Left kidney (tissue), 2 donors: ENCODE data around the gene FAM217B. TPM values are rescaled to one million over a fixed set of nuclear protein-coding genes. Genes with fewer than 3 reads are reported as not detected.
"Not testable (repeated sequence)": the region's sequence is repeated elsewhere in the genome, so short reads cannot be mapped to it uniquely, and the experiment has no call there.

Experiments used
- DNase-seq: peaks from one replicate; pipeline ENCODE4 v3.0.0-alpha.2; 2013
- polyA plus RNA-seq: library from polyadenylated mRNA; unstranded; fragments of 120-200 nt; gene quantifications from one replicate; pipeline ENCODE4 v1.2.1, GENCODE V29; 2013; ENCODE audit not compliant: insufficient read length

The FAM217B gene
- polyA plus RNA-seq, 1 donor: 25.6 TPM

DNA sequence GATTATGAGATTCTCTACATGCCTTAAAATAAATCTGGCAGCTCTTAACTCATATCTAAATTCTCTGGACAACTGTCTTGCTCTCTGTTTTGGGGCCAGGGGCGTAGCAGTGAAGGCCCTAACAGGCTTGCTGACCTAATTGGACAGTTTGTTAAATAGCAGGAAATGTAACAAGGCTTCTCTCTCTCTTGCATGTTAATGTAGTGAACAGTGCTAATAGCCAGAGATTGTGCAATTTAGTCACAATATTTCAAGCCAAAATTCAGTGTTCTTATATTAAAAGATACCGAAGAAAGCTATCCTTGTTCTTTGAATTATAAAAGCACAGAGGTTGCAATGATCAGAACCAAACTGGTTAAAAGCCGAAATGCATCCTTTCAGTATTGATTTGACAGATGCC, 3.0 kb upstream of the FAM217B start:
- no peak for DNase-seq

DNA sequence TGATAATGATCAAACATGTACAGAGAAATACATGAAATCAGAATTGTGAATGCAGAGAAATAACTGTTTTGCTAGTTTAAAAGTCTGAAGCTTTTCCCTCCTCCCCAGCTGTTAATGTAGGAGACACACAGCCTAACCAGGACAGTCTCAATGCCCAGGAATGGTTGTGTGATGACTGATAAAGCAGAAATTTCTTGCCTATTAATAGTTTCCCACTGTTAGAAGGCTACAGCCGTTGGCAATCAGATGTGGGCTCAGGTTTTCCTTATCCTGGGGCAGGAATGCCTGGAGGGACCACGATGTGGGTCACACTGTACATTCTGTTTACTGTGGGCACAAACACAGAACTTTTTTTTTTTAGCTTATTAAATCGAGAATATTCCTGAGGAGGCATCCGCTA, 2.0 kb upstream of the FAM217B start:
- no peak for DNase-seq

DNA sequence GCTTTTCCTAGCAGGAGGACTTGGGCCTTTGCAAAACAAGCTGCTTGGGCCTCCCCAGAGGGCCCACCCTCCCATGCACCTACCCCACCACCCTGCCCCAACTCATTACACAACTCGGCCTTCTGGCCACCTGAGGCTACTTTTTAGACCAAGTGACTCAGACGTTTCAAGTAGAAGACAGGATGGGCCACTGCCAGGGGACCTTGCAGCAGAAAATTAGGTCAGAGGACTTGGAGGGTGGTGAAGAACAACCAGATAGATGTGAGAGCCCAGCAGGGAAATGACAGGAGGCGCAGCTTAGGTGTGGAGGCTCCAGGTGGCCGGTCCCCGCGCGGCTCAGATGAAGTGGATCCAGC, 1.5 kb upstream of the FAM217B start:
- no peak for DNase-seq

GRCh38 chr20:59939052-59939878, 924 bp upstream of the FAM217B start:
- DNase-seq: no peak

GRCh38 chr20:59939879-59940128, 385 bp upstream of the FAM217B start:
- DNase-seq: no peak

GRCh38 chr20:59940956-59941294, 736 bp downstream of the FAM217B start:
- no peak for DNase-seq

DNA sequence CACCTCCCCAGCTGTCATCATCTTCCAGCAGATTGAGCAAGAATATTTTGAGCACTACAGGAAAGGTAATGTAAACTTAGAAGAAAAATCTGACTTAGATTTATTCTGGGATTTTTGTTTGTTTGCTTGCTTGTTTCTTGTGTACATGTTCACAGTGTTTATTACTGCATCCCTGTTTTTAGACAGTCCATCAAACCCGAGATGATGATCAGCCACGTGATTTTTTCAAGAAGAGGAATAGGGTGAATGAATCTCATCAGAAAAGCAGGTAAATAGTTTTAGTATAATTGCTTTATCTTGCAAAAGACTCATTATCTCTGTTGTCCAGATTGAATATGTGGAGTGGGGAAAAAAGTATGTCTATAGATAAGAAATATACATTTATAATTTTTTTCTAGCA, 2.1 kb downstream of the FAM217B start:
- no peak for DNase-seq

- no peak for DNase-seq
Measured at GRCh38 chr20:59944726-59945125, 4.5 kb downstream of the FAM217B start.

DNA sequence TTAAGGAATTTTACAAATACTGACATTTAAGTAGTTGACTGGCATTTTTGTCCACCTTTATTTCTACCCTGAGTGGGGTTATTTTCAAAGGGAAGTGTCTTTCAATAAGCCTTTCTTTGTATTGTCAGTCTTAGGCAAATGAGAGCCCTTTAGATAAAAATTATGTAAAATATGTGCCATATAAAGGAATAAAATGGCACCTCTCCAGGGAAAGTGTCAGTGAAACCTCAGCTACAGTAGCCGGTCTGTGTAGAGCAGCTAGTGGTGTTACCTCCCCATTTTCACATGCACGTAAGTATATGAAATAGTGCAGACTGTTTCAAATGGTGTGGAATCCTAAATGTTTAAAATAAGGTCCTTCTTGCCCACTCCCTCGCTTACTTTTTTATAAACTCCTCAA, 5.0 kb downstream of the FAM217B start:
- no peak for DNase-seq

- no peak for DNase-seq
Measured at GRCh38 chr20:59945731-59946130, 5.5 kb downstream of the FAM217B start.

DNA sequence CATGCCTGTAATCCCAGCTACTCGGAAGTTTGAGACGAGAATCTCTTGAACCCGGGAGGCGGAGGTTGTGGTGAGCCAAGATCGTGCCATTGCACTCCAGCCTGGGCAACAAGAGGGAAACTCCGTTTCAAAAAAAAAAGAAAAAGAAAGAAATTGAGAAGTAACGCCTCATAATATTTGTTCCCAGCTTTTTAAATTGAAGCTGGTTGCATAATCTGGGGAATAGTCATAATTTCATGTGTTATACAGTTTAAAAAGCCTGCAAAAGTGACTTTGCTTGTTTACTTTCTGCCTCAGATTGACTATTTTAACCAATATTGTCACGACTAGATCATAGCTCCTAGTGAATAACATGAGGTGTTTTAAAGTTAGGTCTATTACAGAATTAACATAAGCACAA, 7.2 kb downstream of the FAM217B start:
- no peak for DNase-seq

GRCh38 chr20:59948212-59948611, 8.0 kb downstream of the FAM217B start:
- DNase-seq: no peak

DNA sequence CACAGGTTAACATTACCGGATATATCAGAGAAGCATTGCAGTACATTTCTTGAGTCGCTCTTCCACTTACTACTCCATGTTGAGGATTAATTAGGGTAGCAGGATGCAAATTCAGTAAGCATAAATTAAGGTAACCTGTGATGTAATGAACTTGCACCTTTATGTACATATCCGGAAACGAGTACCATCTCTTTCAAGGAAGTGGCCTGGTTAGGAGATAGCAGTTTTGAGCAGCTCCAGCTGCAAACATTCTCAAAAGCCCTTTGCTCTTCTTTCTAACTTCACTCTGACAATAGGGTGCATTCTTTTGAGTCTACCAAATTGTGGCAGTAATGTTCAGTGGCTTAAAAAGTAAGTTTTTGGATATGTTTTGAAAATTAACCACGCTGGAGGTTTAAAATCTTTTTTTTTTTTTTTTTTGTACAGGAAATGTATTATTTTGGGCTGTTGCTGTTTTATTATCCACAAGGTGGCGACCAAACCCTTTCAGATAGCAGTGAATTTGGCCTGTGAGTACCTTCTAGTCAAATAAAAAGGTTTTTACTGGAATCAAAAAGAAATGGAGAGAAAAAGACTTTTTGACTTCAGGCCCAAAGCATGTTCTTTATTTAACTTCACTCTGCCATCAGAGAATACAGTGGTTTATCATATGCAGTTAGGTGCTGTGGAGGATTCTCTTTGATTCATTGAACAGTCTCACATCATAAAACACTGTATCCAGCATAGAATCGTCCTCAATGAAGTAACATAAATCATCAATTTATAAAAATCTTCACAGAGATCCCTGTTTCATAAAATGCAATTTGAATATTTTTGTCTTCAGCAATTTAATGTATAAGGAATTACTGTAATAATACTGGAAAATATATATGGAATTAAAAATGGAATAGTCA, 8.9 kb downstream of the FAM217B start:
- peak; percentile 67 for DNase-seq

DNA sequence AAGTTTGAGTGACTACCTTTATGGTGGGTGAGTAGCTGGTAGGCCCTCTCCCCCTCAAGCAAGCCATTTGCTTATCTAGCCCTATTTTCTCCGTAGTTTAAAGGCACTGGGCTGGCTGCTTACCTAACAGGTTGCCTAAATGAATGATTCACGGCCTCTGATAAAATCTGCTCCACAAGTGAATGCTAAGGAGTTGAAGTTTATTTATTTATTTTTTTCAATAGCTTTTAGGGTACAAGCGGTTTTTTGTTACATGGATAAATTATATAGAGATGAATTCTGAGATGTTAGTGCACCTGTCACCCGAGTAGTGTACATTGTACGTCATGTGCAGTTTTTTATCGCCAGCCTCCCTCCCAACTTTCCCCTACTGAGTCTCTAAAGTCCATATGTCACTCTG, 9.7 kb downstream of the FAM217B start:
- DNase-seq: no peak

GRCh38 chr20:59954718-59955117, 14.5 kb downstream of the FAM217B start:
- no peak for DNase-seq

- DNase-seq: no peak
Measured at GRCh38 chr20:59955131-59955796, 15.1 kb downstream of the FAM217B start.

GRCh38 chr20:59957568-59957967, 17.4 kb downstream of the FAM217B start:
- DNase-seq: not testable (repeated sequence)

DNA sequence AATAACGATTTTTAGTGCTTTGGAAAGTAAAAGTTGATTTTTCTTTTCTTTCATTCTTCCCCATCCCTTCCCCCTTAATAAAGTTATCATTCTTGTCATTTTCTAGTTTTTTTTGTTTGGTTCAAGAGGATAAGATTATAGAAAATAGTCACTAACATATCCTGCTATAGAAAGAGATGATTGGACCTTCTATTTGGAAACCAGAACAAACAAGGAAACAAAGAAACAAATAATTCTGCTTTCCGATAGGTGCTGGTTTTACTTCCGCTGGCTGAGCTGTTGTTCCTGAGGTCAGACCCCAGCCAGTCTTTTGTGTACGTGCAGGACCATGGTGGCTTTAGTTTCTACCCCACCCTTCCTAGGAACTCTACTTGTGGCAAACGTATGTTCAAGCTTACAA, 17.9 kb downstream of the FAM217B start, which contains the start of gene CDH26:
CDH26 (plus strand) TSS at position 301 of the 400 bp plus-strand sequence. CDS start 304 bp downstream, outside the sequence.
- DNase-seq: no peak

- DNase-seq: no peak
Measured at GRCh38 chr20:59958626-59959025, 18.4 kb downstream of the FAM217B start.

GRCh38 chr20:59961423-59961822, 21.2 kb downstream of the FAM217B start:
- DNase-seq: no peak

GRCh38 chr20:59962155-59962554, 22.0 kb downstream of the FAM217B start:
- no peak for DNase-seq

- DNase-seq: no peak
Measured at GRCh38 chr20:59966428-59966827, 26.2 kb downstream of the FAM217B start.

DNA sequence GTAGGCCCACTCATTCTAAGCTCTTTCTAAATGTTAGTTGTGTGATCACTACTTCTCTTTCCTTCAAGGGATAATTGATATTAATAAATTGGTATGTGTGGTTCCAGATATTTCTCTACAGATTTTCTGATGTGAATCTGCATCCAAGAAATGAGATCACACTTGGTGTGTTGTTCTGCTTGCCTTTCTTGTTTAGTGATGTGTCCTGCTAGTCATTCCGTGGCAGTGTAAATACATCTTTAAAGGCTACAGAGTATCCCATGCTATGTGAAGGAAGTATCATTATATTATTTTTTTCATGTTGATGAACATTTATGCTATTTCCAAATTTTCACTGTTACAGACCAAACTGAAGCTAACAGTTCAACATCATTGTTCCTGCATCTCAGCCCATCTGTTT, 31.2 kb downstream of the FAM217B start:
- no peak for DNase-seq
